Measurements from ENCODE around the gene CRB3. TPM values are rescaled to one million over a fixed set of nuclear protein-coding genes. Genes with fewer than 3 reads are reported as not detected.
A peak's percentile ranks its signal among the peaks of the same experiment; 100 is the strongest.
"Not testable (repeated sequence)": the region's sequence is repeated elsewhere in the genome, so short reads cannot be mapped to it uniquely, and the experiment has no call there.

Gene CRB3
- total and polyA plus RNA-seq, 8 donors: 14.9 to 78.8 (median 17.9) TPM

DNA sequence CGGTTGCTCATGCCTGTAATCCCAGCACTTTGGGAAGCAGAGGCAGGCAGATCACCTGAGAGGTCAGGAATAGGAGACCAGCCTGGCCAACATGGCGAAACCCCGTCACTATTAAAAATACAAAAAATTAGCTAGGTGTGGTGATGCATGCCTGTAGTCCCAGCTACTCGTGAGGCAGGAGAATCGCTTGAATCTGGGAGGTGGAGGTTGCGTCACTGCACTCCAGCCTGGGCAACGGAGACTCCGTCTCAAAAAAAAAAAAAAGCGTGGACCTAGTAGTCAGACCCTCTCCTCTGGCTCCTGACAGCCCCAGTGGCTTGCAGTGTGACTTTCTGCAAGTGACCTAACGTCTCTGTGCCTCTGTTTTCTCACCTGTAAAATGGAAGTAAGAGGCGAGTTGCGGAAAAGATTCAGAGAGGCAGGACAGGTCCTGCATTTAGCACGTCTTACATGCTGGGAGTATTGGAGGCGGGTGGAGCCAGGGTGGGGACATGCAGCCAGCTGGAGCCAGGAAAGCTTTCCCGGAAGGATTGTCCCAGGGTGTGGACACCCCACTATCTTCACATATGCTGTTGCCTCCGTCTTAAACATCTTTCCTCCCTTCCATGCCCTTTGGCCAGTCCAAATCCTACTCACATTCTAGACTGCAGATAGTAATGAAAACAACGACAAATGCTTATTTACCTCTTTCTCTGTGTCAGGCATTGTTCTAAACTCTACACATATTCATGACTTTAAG, 35.1 kb downstream of the CRB3 start:
- peaks cover 6 to 11% of the 10 kb centered on the region in 2 donors for H3K4me1 ChIP-seq
- H3K27ac ChIP-seq: no peak overlapping the region
- ATAC-seq (no peak), DNase-seq (no peak)
- peaks cover 23 to 55% of the 10 kb centered on the region in 2 donors for H3K27me3 ChIP-seq
- TF ChIP-seq, protein P1, sequence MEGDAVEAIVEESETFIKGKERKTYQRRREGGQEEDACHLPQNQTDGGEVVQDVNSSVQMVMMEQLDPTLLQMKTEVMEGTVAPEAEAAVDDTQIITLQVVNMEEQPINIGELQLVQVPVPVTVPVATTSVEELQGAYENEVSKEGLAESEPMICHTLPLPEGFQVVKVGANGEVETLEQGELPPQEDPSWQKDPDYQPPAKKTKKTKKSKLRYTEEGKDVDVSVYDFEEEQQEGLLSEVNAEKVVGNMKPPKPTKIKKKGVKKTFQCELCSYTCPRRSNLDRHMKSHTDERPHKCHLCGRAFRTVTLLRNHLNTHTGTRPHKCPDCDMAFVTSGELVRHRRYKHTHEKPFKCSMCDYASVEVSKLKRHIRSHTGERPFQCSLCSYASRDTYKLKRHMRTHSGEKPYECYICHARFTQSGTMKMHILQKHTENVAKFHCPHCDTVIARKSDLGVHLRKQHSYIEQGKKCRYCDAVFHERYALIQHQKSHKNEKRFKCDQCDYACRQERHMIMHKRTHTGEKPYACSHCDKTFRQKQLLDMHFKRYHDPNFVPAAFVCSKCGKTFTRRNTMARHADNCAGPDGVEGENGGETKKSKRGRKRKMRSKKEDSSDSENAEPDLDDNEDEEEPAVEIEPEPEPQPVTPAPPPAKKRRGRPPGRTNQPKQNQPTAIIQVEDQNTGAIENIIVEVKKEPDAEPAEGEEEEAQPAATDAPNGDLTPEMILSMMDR (IDR thresholded peaks at IDR 0.05): no peak
- H3K9me3 ChIP-seq: no peaks in the 10 kb centered on the region
- H3K36me3 ChIP-seq: no peaks in the 10 kb centered on the region
- no peak overlapping the region for H3K4me3 ChIP-seq
- intact Hi-C loops (cut with DNase I): no loop called here

DNA sequence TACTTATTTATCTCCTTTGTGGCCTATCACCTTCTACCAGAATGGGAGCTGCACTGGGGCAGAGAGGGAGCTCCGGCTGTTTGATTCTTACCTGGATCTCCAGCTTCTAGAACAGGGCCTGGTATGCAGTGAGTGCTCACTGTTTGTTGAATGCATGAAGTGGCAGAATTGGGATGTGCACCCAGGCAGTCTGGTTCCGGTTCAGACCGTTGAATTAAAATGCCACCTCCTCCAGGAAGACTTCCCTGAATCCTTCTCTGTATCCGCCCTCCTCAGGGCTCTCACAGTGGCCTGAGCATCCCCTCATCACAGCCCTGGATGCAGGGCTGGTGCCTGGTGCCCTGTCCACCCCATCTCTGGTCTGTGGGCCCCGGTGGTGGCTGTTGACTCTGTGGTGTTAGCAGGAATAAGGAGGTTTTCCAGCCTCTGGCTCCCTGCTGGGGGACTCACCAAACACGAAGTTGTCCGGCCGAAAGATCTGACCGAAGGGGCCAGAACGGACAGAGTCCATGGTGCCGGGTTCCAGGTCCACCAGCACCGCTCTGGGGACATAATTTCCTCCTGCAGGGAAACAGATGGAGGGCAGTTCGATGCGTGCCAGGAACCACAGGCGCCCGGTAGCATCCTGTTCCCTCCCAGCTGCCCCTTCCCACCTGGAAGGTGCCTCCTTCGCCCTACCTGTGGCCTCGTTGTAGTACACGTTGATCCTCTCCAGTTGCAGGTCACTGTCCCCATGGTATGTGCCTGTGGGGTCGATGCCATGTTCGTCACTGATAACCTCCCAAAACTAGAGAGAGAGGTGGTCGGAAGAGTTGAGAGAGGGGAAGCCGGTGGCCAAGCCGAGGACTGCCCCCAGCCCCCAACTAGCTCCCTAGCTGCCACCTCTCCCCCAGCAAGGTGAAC, 37.0 kb downstream of the CRB3 start:
- ATAC-seq (no peak), DNase-seq (no peak)
- Histone ChIP-seq H3K27me3 (peaks cover 23 to 58% of the 10 kb centered on the region in 2 donors), H3K27ac (no peak overlapping the region), H3K4me3 (no peak overlapping the region), H3K36me3 (no peaks in the 10 kb centered on the region), H3K4me1 (peaks cover 6 to 11% of the 10 kb centered on the region in 2 donors), H3K9me3 (no peaks in the 10 kb centered on the region)
- intact Hi-C loops (cut with DNase I): no loop called here
- TF ChIP-seq, protein P1 (IDR thresholded peaks at IDR 0.05): no peak

DNA sequence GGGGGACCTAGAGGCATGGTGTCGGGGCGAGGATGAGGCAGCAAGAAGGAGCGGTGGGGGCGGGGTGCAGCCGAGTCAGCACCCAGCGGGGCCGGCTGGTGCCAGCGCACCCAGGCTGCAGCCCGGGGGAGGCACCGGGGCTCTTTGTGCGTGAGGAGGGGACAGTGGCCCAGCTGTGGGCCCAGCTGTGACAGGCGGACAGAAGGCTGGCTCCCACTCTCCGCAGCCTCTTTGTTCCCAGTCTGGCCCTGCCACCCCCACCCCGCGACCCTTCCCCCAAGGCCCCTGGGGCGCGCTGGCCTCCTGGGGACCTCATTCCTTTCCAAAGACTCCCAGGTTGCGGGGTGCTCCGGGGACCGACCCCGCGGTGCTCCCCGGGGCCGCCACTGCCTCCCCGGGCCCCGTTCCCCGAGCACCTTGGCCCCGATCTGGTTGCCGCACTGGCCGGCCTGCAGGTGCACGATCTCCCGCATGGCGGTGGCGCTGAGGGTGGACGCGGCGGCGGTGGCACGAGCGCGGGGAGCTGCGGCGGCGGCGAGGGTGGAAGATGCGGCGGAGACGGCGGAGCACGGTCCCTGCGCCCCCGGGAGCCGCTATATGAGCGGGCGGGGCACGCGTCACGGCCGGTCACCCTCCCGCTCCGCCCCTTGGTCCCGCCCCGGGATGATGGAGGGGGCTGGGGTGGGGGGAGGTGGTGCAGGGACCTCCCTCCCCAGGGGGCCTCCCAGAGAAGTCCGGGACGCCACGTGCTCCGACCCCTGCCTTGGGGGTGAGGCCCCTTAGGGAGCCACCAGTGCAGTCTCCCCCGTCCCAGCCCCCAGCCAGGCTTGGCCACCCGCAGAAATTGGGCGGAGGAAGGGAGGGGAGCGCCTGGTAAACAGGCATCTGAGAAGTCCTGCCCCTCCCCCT, 37.9 kb downstream of the CRB3 start, which contains the start of gene TUBB4A:
Gene TUBB4A, minus strand, starts transcription at position 570 of the 909 bp plus-strand sequence. Its CDS starts 97 bp downstream, at position 473.
- ATAC-seq: peak; percentile 48

DNA sequence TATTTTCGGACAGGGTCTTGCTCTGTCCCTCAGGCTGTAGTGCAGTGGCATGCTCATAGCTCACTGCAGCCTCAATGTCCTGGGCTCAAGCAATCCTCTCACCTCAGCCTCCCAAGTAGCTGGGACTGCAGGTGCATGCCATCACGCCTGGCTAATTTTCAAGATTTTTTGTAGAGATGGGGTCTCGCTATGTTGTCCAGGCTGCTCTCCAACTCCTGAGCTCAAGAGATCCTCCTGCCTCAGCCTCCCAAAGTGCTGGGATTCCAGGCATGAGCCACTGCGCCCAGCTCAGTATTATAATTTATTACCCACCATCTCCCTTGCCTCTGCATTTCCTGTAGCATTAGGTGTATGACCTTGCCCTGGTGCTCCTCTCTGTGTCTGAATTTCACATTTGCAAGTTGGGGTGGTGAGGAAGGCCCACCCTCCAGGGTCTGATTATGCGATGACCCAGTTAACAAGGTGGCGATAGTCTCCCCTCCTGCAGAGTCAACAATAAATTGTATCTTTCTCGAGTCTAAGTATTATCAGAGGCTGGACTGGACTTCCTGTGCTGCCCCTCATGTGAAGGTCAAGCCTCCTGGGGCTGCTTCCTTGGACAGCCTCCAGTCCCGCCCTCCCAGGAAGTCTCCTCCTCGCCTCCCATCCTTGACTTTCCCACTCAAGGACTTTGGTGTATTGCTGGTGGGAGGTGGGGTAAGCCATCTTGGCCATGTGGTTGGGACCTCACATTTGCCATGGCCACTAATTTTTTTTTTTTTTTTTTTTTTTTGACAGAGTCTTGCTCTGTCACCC, 39.5 kb downstream of the CRB3 start:
- Histone ChIP-seq H3K4me1 (peaks cover 6 to 11% of the 10 kb centered on the region in 2 donors), H3K27ac (no peak overlapping the region), H3K9me3 (no peaks in the 10 kb centered on the region), H3K4me3 (no peak overlapping the region), H3K36me3 (no peaks in the 10 kb centered on the region), H3K27me3 (peaks cover 23 to 58% of the 10 kb centered on the region in 2 donors)
- TF ChIP-seq, protein P1 (IDR thresholded peaks at IDR 0.05): no peak
- ATAC-seq: no peak
- DNase-seq: no peak
- intact Hi-C loops (cut with DNase I): no loop called here

More for the DNA sequence above, 37.9 kb downstream of the CRB3 start, which contains the start of gene TUBB4A:
- no peaks in the 10 kb centered on the region for H3K9me3 ChIP-seq
- no peak for DNase-seq
- peaks cover 6 to 11% of the 10 kb centered on the region in 2 donors for H3K4me1 ChIP-seq
- H3K36me3 ChIP-seq: no peaks in the 10 kb centered on the region
- H3K27me3 ChIP-seq: peaks cover 23 to 58% of the 10 kb centered on the region in 2 donors
- peak within 1 kb of the TSS; percentile 15 to 20 for H3K4me3 ChIP-seq
- TF ChIP-seq, protein P1 (IDR thresholded peaks at IDR 0.05): no peak
- intact Hi-C loops (cut with DNase I): no loop called here
- no peak within 1 kb of the TSS for H3K27ac ChIP-seq

DNA sequence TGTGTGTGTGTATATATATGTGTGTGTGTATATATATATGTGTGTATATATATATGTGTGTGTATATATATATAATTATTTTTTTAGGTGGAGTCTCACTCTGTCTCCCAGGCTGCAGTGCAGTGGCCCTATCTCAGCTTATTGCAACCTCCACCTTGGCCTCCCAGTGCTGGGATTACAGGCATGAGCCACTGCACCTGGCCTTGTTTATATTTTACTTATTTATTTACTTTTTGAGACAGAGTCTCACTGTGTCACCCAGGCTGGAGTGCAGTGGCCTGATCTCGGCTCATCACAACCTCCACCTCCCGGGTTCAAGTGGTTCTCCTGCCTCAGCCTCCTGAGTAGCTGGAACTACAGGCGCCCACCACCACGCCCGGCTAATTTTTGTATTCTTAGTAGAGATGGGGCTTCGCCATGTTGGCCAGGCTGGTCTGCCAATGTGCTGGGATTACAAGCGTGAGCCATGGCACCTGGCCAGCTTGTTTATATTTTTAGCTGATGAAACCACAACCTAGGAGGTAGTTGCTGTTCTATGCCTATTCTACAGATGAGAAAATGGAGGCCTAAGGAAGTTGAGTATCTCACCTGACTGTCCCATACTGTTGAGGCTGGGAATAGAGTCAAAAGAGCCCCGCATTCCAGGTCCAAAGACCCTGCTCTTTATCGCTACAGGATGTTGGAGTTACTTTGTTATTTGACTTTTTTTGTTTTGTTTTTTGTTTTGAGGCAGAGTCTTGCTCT, 44.1 kb downstream of the CRB3 start:
- H3K27ac ChIP-seq; DNase-seq; H3K4me1 ChIP-seq; H3K4me3 ChIP-seq; ATAC-seq; H3K9me3 ChIP-seq; H3K36me3 ChIP-seq; intact Hi-C loops (cut with DNase I): not testable (repeated sequence)
- peaks cover 0 to 13% of the 10 kb centered on the region in 2 donors for H3K27me3 ChIP-seq

Measured in left lung (tissue), 10 donors.